Tibial nerve (tissue), 4 donors: ENCODE measurements around the gene NAT14.

Experiments used
- EP300 ChIP-seq, 2 donors: sonication (generic); formaldehyde crosslinking; IDR thresholded peaks; one replicate each; pipeline ENCODE4 v1.6.1; 2017; ENCODE audit warnings: antibody characterized with exemption in 2 of 2, mild to moderate bottlenecking in 1 of 2
- POLR2A ChIP-seq, 2 donors: fragments of 450-650 bp; IDR thresholded peaks; one replicate each; pipeline ENCODE4 v1.6.1; 2017; ENCODE audit warnings: antibody characterized with exemption in 2 of 2, mild to moderate bottlenecking in 2 of 2, moderate library complexity in 2 of 2
- TF ChIP-seq, protein P1 (sequence below), 5 experiments: fragments of 200-600 bp in 3 of 5; fragments of 450-650 bp in 2 of 5; sonication (generic) in 3 of 5; IDR thresholded peaks; one replicate each; pipeline ENCODE4 v1.5.1; 2016 to 2019; ENCODE audit warnings: antibody characterized with exemption in 5 of 5, mild to moderate bottlenecking in 3 of 5, moderate library complexity in 2 of 5

DNA sequence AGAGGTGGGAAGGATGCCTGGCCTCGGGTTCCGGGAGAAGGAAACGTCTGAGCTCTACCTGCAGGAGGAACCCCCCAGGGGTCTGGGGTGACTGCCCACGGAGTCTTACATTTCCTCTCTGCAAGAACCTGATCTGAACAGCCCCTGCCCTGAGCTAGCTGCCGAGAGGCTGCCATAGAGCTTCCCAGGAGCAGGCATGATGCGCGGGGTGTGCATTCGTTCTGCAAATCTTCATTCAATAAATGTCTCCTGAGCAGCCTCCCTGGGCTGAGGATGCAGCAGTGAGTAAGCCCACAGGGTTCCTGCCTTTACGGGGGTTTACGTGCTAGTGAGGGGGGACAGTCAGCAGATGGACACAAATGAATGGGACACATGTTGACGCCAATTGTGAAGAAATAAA is 40.3 kb upstream of the NAT14 start:
- TF ChIP-seq, protein P1, sequence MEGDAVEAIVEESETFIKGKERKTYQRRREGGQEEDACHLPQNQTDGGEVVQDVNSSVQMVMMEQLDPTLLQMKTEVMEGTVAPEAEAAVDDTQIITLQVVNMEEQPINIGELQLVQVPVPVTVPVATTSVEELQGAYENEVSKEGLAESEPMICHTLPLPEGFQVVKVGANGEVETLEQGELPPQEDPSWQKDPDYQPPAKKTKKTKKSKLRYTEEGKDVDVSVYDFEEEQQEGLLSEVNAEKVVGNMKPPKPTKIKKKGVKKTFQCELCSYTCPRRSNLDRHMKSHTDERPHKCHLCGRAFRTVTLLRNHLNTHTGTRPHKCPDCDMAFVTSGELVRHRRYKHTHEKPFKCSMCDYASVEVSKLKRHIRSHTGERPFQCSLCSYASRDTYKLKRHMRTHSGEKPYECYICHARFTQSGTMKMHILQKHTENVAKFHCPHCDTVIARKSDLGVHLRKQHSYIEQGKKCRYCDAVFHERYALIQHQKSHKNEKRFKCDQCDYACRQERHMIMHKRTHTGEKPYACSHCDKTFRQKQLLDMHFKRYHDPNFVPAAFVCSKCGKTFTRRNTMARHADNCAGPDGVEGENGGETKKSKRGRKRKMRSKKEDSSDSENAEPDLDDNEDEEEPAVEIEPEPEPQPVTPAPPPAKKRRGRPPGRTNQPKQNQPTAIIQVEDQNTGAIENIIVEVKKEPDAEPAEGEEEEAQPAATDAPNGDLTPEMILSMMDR (IDR thresholded peaks at IDR 0.05): no peak
- TF ChIP-seq POLR2A (IDR thresholded peaks at IDR 0.05) (no peak), EP300 (IDR thresholded peaks at IDR 0.05) (no peak)
